H9 (cell line): ENCODE results near the gene CEP41. TPM values are rescaled to one million over a fixed set of nuclear protein-coding genes. Genes with fewer than 3 reads are reported as not detected.

Source experiments
- DNase-seq: peaks from one replicate; pipeline ENCODE4 v3.0.0-alpha.2; 2017
- H2AFZ ChIP-seq: one replicate; pipeline ENCODE4 v1.6.1; 2013; ENCODE audit warnings: mild to moderate bottlenecking, low read length, control low read depth, moderate library complexity
- H2AK5ac ChIP-seq: 2 replicates; pipeline ENCODE4 v1.6.1; 2013; ENCODE audit warnings: low read length, control low read depth, mixed read lengths; ENCODE audit not compliant: insufficient read length
- H2BK120ac ChIP-seq: one replicate; pipeline ENCODE4 v1.6.1; 2013; ENCODE audit warnings: low read depth, mild to moderate bottlenecking, low read length, control low read depth, inconsistent platforms; ENCODE audit not compliant: poor library complexity, severe bottlenecking
- H2BK12ac ChIP-seq: 2 replicates; pipeline ENCODE4 v1.6.1; 2013; ENCODE audit warnings: low read length, control low read depth, mixed read lengths, low read depth; ENCODE audit not compliant: insufficient read length
- H2BK15ac ChIP-seq: 2 replicates; pipeline ENCODE4 v1.6.1; 2013; ENCODE audit warnings: low read depth, low read length, control low read depth
- H2BK20ac ChIP-seq: one replicate; pipeline ENCODE4 v1.6.1; 2013; ENCODE audit warnings: low read depth, mild to moderate bottlenecking, low read length, control low read depth, inconsistent platforms; ENCODE audit not compliant: poor library complexity, severe bottlenecking
- H2BK5ac ChIP-seq: 2 replicates; pipeline ENCODE4 v1.6.1; 2013; ENCODE audit warnings: low read length, control low read depth, mixed read lengths; ENCODE audit not compliant: insufficient read length
- H3K14ac ChIP-seq: 2 replicates; pipeline ENCODE4 v1.6.1; 2013; ENCODE audit warnings: low read length, control low read depth; ENCODE audit not compliant: insufficient read depth
- H3K18ac ChIP-seq: 2 replicates; pipeline ENCODE4 v1.6.1; 2013; ENCODE audit warnings: low read depth, mild to moderate bottlenecking, mixed read lengths, low read length, control low read depth; ENCODE audit not compliant: insufficient read length
- H3K23ac ChIP-seq: 2 replicates; pipeline ENCODE4 v1.6.1; 2013; ENCODE audit warnings: low read length, control low read depth, mixed read lengths, low read depth; ENCODE audit not compliant: insufficient read length
- H3K23me2 ChIP-seq: 2 replicates; pipeline ENCODE4 v1.6.1; 2013; ENCODE audit warnings: low read depth, mild to moderate bottlenecking, mixed read lengths, low read length, control low read depth; ENCODE audit not compliant: insufficient read length, poor library complexity, severe bottlenecking
- H3K27ac ChIP-seq: 2 replicates; pipeline ENCODE4 v1.5.1; 2013; ENCODE audit warnings: low read length, control low read depth, mixed read lengths, low read depth; ENCODE audit not compliant: insufficient read length
- H3K27me3 ChIP-seq: 2 replicates; pipeline ENCODE4 v1.6.1; 2013; ENCODE audit warnings: low read length, control low read depth, inconsistent platforms; ENCODE audit not compliant: insufficient read depth
- H3K4ac ChIP-seq: 2 replicates; pipeline ENCODE4 v1.6.1; 2013; ENCODE audit warnings: low read depth, mild to moderate bottlenecking, control low read depth, inconsistent platforms, low read length, moderate library complexity
- H3K4me1 ChIP-seq: 2 replicates; pipeline ENCODE4 v1.6.1; 2013; ENCODE audit warnings: low read length, control low read depth, inconsistent platforms; ENCODE audit not compliant: insufficient read depth
- H3K4me2 ChIP-seq: 2 replicates; pipeline ENCODE4 v1.6.1; 2013; ENCODE audit warnings: low read length, control low read depth, mixed read lengths; ENCODE audit not compliant: insufficient read length, insufficient read depth
- H3K56ac ChIP-seq: 2 replicates; pipeline ENCODE4 v1.6.1; 2013; ENCODE audit warnings: low read depth, mild to moderate bottlenecking, mixed read lengths, low read length, control low read depth; ENCODE audit not compliant: insufficient read length
- H3K79me1 ChIP-seq: 2 replicates; pipeline ENCODE4 v1.6.1; 2013; ENCODE audit warnings: low read depth, mild to moderate bottlenecking, moderate library complexity, low read length, control low read depth, inconsistent platforms; ENCODE audit not compliant: insufficient read depth, poor library complexity, severe bottlenecking
- H3K79me2 ChIP-seq: 2 replicates; pipeline ENCODE4 v1.6.1; 2013; ENCODE audit warnings: low read length, control low read depth, inconsistent platforms; ENCODE audit not compliant: insufficient read depth
- H3K9ac ChIP-seq: 2 replicates; pipeline ENCODE4 v1.6.1; 2013; ENCODE audit warnings: low read length, control low read depth, mixed read lengths; ENCODE audit not compliant: insufficient read length; ENCODE audit errors: extremely low read depth
- H3K9me3 ChIP-seq: one replicate; pipeline ENCODE4 v1.6.1; 2013; ENCODE audit warnings: low read depth, low read length, inconsistent platforms; ENCODE audit not compliant: control insufficient read depth
- H3T11ph ChIP-seq: one replicate; pipeline ENCODE4 v1.6.1; 2013; ENCODE audit warnings: mild to moderate bottlenecking, low read length, control low read depth, inconsistent platforms
- H4K20me1 ChIP-seq: one replicate; pipeline ENCODE4 v1.6.1; 2013; ENCODE audit not compliant: control insufficient read depth, insufficient read length, insufficient read depth
- H4K5ac ChIP-seq: 2 replicates; pipeline ENCODE4 v1.6.1; 2013; ENCODE audit warnings: low read depth, mild to moderate bottlenecking, mixed read lengths, low read length, control low read depth; ENCODE audit not compliant: insufficient read length
- H4K8ac ChIP-seq: replicated peaks from 2 replicates; pipeline ENCODE4 v1.6.1; 2013; ENCODE audit warnings: low read length, control low read depth, mixed read lengths, low read depth; ENCODE audit not compliant: insufficient read length
- H4K91ac ChIP-seq: 2 replicates; pipeline ENCODE4 v1.6.1; 2013; ENCODE audit warnings: low read depth, mild to moderate bottlenecking, moderate library complexity, mixed read lengths, low read length, control low read depth; ENCODE audit not compliant: insufficient read length
- H3K27ac Mint-ChIP-seq, 3 experiments: 2 replicates in 2 of 3; 3 replicates in 1 of 3; pipeline ENCODE4 v1.8.0; 2020 to 2021; ENCODE audit warnings: mixed read lengths in 3 of 3, mild to moderate bottlenecking in 1 of 3, moderate library complexity in 1 of 3
- H3K27me3 Mint-ChIP-seq: 2 replicates; pipeline ENCODE4 v1.8.0; 2021; ENCODE audit warnings: low read depth, mild to moderate bottlenecking, moderate library complexity, mixed read lengths
- H3K36me3 Mint-ChIP-seq, 3 experiments: 2 replicates in 2 of 3; 3 replicates in 1 of 3; pipeline ENCODE4 v1.8.0; 2020 to 2021; ENCODE audit warnings: low read depth in 3 of 3, mixed read lengths in 3 of 3; ENCODE audit not compliant: insufficient read depth in 1 of 3
- H3K4me1 Mint-ChIP-seq, 2 experiments: 2 replicates each; pipeline ENCODE4 v1.8.0; 2020; ENCODE audit warnings: mixed read lengths in 2 of 2
- H3K4me3 Mint-ChIP-seq, 2 experiments: 2 replicates in 1 of 2; 3 replicates in 1 of 2; pipeline ENCODE4 v1.8.0; 2020 to 2021; ENCODE audit warnings: mild to moderate bottlenecking in 2 of 2, mixed read lengths in 2 of 2, moderate library complexity in 1 of 2
- H3K9me3 Mint-ChIP-seq, 2 experiments: 2 replicates in 1 of 2; 3 replicates in 1 of 2; pipeline ENCODE4 v1.8.0; 2020; ENCODE audit warnings: mild to moderate bottlenecking in 2 of 2, mixed read lengths in 2 of 2, moderate library complexity in 1 of 2
- CTCF ChIP-seq: fragments of 200-600 bp; sonication (generic); conservative IDR thresholded peaks from 3 replicates; pipeline ENCODE4 v1.8.0; 2021; ENCODE audit warnings: antibody characterized with exemption, mild to moderate bottlenecking
- WGBS: extraction: QIAGEN DNeasy Blood & Tissue Kit; methylation state at CpG from one replicate; pipeline ENCODE4 v1.1.7; 2013; ENCODE audit warnings: missing lambda C conversion rate, low lambda C conversion rate, mixed read lengths; ENCODE audit not compliant: insufficient read length; ENCODE audit errors: extremely low coverage; 5-methylcytosine and 5-hydroxymethylcytosine counted together
- total RNA-seq: library from RNA; stranded (reverse); gene quantifications from 2 replicates; pipeline ENCODE4 v1.2.1, GENCODE V29; 2021

The CEP41 gene
- total RNA-seq, 1 experiment from 2014 or later: 9.7 TPM

- Histone ChIP-seq H2BK5ac (no peak overlapping the region), H3K4me1 (no peaks in the 10 kb centered on the region; the same call in 1 of the 2 replicates), H2BK20ac (no peak overlapping the region), H4K20me1 (no peaks in the 10 kb centered on the region), H3K79me1 (no peaks in the 10 kb centered on the region), H4K91ac (no peak overlapping the region), H3K27me3 (no peaks in the 10 kb centered on the region), H3K79me2 (no peaks in the 10 kb centered on the region), H3K4me2 (no peak overlapping the region), H3K4ac (no peak overlapping the region), H3K9me3 (no peaks in the 10 kb centered on the region), H2BK120ac (no peak overlapping the region), H2AFZ (no peak overlapping the region), H3K23me2 (no peaks in the 10 kb centered on the region), H2AK5ac (no peak overlapping the region), H4K8ac (no peak overlapping the region), H3K27ac (no peak overlapping the region), H4K5ac (no peak overlapping the region), H2BK12ac (no peak overlapping the region), H3K23ac (no peak overlapping the region), H2BK15ac (no peak overlapping the region), H3T11ph (no peak overlapping the region), H3K18ac (no peak overlapping the region), H3K56ac (no peak overlapping the region), H3K9ac (no peak overlapping the region), H3K14ac (no peak overlapping the region)
- H3K4me1 Mint-ChIP-seq: peaks cover 6 to 9% of the 10 kb centered on the region in 2 experiments; a peak in 3 of 4 replicates
- H3K27me3 Mint-ChIP-seq: no peaks in the 10 kb centered on the region
- DNase-seq: no peak
- no CpG with 5 or more reads among the region's 2 CpGs for WGBS
- no peak overlapping the region for H3K27ac Mint-ChIP-seq
- TF ChIP-seq CTCF: no peak
- peaks cover 0 to 1% of the 10 kb centered on the region in 2 experiments; a peak in 1 of 5 replicates for H3K9me3 Mint-ChIP-seq
- no peak overlapping the region for H3K4me3 Mint-ChIP-seq
- H3K36me3 Mint-ChIP-seq: peaks cover 0 to 1% (median under 1%) of the 10 kb centered on the region in 3 experiments; a peak in 2 of 7 replicates
These were observed 5.4 kb downstream of the CEP41 start for GRCh38 chr7:130435311-130435854.
